Left ventricle myocardium inferior (tissue), 1 donor: ENCODE data around the gene PTGER1. TPM values are rescaled to one million over a fixed set of nuclear protein-coding genes. Genes with fewer than 3 reads are reported as not detected.

Experiments used
- DNase-seq: peaks from one replicate; pipeline ENCODE4 v3.0.0-alpha.2; 2020
- H3K27ac ChIP-seq: fragments of 200-600 bp; replicated peaks from 2 replicates; pipeline ENCODE4 v1.8.0; 2021
- H3K27me3 ChIP-seq: fragments of 200-600 bp; 2 replicates; pipeline ENCODE4 v1.8.0; 2021; ENCODE audit warnings: low read depth
- H3K36me3 ChIP-seq: fragments of 200-600 bp; 2 replicates; pipeline ENCODE4 v1.8.0; 2021
- H3K4me1 ChIP-seq: fragments of 200-600 bp; 2 replicates; pipeline ENCODE4 v1.8.0; 2021
- H3K4me3 ChIP-seq: fragments of 200-600 bp; 2 replicates; pipeline ENCODE4 v1.8.0; 2021; ENCODE audit warnings: mild to moderate bottlenecking, moderate library complexity
- H3K9me3 ChIP-seq: fragments of 200-600 bp; replicated peaks from 2 replicates; pipeline ENCODE4 v1.8.0; 2021
- intact Hi-C: fragments of 100-400 bp; cut with micrococcal nuclease; formaldehyde crosslinking; loops from one replicate; pipeline ENCODE4 v1.11.0; 2022
- total RNA-seq: library from RNA; stranded (reverse); fragmentation: NEBNext Ultra II Directional; extraction: Animal tissue kit (Norgen Biotek cat#: 25700); gene quantifications from one replicate; pipeline ENCODE4 v1.2.1, GENCODE V29; 2021
- TF ChIP-seq, protein P1 (sequence below): fragments of 200-600 bp; IDR thresholded peaks from 2 replicates; pipeline ENCODE4 v1.8.0; 2021; ENCODE audit warnings: antibody characterized with exemption, mild to moderate bottlenecking, borderline replicate concordance
- donor health status: DM: no; HTN: yes; CAD: no; lungs with severe emphysema.

Gene PTGER1
- total RNA-seq, 1 donor from 2014 or later = not detected

DNA sequence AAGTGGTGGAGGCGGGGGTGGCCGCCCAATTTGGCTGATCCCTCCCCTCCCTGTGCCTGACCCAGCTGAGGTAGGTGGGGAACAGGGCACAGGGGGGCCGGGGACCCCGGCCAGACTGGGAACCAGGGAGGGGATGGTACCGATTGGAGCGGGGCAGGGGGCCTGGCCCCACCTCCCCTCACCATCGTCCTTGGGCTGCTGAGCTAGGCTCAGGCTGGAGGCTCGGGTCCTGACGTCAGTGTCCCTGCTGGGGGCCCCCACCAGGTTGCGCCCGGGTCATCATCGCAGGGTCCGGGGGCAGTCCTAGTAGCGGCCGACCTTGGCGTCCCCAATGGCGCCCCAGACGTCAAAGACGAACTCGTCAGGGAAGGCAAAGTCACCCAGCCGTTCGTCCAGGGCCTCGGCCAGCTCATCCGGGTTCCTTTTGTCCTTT is 3.0 kb upstream of the PTGER1 start:
- peaks cover 51% of the 10 kb centered on the region for H3K36me3 ChIP-seq
- H3K27ac ChIP-seq = no peak overlapping the region
- no peak for DNase-seq
- H3K27me3 ChIP-seq = peaks cover 36% of the 10 kb centered on the region
- H3K4me3 ChIP-seq = no peak overlapping the region
- H3K9me3 ChIP-seq = no peaks in the 10 kb centered on the region
- intact Hi-C loops = no loop called here
- H3K4me1 ChIP-seq = peaks cover 42% of the 10 kb centered on the region
- TF ChIP-seq, protein P1, sequence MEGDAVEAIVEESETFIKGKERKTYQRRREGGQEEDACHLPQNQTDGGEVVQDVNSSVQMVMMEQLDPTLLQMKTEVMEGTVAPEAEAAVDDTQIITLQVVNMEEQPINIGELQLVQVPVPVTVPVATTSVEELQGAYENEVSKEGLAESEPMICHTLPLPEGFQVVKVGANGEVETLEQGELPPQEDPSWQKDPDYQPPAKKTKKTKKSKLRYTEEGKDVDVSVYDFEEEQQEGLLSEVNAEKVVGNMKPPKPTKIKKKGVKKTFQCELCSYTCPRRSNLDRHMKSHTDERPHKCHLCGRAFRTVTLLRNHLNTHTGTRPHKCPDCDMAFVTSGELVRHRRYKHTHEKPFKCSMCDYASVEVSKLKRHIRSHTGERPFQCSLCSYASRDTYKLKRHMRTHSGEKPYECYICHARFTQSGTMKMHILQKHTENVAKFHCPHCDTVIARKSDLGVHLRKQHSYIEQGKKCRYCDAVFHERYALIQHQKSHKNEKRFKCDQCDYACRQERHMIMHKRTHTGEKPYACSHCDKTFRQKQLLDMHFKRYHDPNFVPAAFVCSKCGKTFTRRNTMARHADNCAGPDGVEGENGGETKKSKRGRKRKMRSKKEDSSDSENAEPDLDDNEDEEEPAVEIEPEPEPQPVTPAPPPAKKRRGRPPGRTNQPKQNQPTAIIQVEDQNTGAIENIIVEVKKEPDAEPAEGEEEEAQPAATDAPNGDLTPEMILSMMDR = no peak

DNA sequence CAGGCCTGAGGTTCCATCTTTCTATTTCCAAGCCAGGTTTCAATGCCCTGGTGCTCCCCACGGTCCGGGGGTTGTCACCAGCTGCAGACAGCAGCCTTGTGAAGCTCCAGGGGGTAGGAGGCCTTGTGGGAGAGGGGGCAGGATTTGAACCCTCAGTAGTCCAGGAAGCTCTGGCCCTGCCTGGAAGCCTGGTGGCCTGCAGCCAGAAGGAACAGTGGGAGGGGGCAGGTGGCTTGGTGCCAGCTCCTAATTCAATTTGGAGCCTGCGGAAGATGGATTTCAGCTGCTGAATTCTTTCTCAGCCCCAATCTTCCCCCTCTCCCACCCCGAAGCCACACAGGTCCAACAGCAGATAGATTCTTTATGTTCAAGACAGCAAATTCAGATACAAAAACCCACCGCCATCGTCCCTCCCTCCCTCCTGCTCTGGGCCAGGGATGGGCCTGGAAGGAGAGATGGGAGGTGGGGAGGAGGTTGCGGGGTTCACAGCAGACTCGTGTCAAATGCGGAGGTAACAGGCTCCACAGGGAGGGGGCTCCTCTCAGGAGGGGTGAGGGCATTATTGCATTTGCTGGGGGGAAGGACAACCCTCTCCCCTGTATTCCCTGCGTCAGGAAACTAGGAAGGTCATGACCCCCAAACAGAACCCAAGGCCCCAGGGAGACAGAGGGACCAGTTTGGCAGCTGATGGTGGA is 2.4 kb upstream of the PTGER1 start:
- no peak for DNase-seq
- Histone ChIP-seq H3K27ac (no peak overlapping the region), H3K36me3 (peaks cover 46% of the 10 kb centered on the region), H3K27me3 (peaks cover 41% of the 10 kb centered on the region), H3K4me1 (peaks cover 47% of the 10 kb centered on the region), H3K4me3 (no peak overlapping the region), H3K9me3 (no peaks in the 10 kb centered on the region)
- intact Hi-C loops = no loop called here
- TF ChIP-seq, protein P1 = no peak

DNA sequence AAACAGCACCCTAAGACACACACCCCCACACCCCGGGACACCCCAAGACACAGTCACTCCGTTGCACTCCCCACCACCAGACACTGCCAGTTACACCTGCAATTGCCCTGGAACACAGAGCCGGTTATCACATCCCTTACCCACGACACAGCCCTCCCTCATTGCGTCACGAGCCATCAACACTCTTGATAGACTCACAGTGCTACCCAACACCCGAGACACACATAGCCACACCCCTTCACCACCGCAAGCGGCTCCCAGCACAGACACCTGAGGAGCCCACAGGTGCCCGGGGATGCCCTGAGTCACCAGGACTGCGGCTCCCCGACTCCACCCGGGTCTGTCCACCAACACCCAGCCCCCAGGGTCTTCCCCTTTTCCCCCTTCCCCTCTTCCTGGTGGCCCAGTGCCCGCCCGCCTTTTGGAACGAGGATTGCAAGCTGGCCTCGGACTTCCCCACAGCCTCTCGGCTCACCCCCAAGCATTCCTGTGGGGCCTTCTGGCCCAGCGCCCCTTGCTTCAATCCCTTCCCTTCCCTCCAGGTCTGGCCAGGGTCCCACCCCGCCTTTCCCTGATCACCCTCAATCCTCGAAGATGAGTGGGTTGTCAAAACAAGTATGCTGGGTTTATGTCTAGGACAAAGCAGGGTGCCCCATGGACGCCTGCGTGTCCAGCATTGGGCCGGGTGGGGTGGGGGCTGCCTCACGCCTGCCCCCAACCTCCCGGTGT is 1.7 kb upstream of the PTGER1 start:
- Histone ChIP-seq H3K9me3 (no peaks in the 10 kb centered on the region), H3K4me3 (no peak overlapping the region), H3K27me3 (peaks cover 45% of the 10 kb centered on the region), H3K27ac (no peak overlapping the region), H3K36me3 (peaks cover 38% of the 10 kb centered on the region), H3K4me1 (peaks cover 55% of the 10 kb centered on the region)
- TF ChIP-seq, protein P1 = no peak
- no peak for DNase-seq
- intact Hi-C loops = no loop called here

DNA sequence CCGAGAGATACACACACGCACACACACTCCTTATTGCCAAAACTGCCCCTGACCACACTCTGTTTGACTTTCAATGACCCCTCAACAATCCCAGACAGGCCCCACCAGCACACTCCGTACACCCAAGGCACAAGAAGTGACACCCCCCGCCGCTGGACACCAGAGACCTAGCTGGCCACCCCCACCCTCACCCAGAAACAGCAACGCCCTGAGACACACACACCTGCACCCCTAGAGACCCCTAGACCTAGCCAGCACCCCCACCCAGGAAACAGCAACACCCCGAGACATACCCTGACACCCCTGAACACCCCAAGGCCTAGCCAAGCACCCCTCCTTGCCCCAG is 1.1 kb upstream of the PTGER1 start:
- no peak for DNase-seq
- H3K4me1 ChIP-seq = peaks cover 55% of the 10 kb centered on the region
- intact Hi-C loops = no loop called here

DNA sequence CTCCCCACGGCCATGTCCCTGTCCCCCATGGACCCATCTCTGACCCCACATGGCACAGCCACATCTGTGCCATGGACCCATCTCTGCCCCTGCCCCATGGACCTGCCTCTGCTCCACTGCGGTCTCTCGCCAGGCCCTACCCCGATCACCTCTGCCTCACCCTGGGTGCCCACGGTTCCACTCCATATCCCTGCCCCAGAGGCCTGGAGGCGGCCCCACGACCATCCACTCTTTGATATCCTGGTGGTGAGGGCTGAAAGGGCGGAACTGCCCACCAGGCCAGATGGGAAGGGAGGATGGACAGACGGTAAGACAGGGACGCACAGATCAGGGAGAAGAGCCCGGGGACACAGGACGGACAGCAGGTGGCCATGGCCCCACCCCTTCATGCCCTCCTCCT is 327 bp downstream of the PTGER1 start:
- Histone ChIP-seq H3K27ac (no peak overlapping the region), H3K27me3 (peaks cover 45% of the 10 kb centered on the region), H3K36me3 (peaks cover 40% of the 10 kb centered on the region), H3K9me3 (no peaks in the 10 kb centered on the region), H3K4me3 (peak overlapping the region; percentile 17), H3K4me1 (peaks cover 55% of the 10 kb centered on the region)
- TF ChIP-seq, protein P1 = no peak
- no peak for DNase-seq
- intact Hi-C loops = no loop called here

More for the DNA sequence above, 1.1 kb upstream of the PTGER1 start:
- H3K36me3 ChIP-seq = peaks cover 36% of the 10 kb centered on the region
- H3K27ac ChIP-seq = no peak overlapping the region
- H3K27me3 ChIP-seq = peaks cover 45% of the 10 kb centered on the region
- no peaks in the 10 kb centered on the region for H3K9me3 ChIP-seq
- TF ChIP-seq, protein P1 = no peak
- H3K4me3 ChIP-seq = no peak overlapping the region
